H9 (cell line): ENCODE data around the gene SSTR4. TPM values are rescaled to one million over a fixed set of nuclear protein-coding genes. Genes with fewer than 3 reads are reported as not detected.

Experiments
- DNase-seq: peaks from one replicate; pipeline ENCODE4 v3.0.0-alpha.2; 2017
- H2AFZ ChIP-seq: one replicate; pipeline ENCODE4 v1.6.1; 2013; ENCODE audit warnings: mild to moderate bottlenecking, low read length, control low read depth, moderate library complexity
- H2AK5ac ChIP-seq: 2 replicates; pipeline ENCODE4 v1.6.1; 2013; ENCODE audit warnings: low read length, control low read depth, mixed read lengths; ENCODE audit not compliant: insufficient read length
- H2BK120ac ChIP-seq: one replicate; pipeline ENCODE4 v1.6.1; 2013; ENCODE audit warnings: low read depth, mild to moderate bottlenecking, low read length, control low read depth, inconsistent platforms; ENCODE audit not compliant: poor library complexity, severe bottlenecking
- H2BK12ac ChIP-seq: 2 replicates; pipeline ENCODE4 v1.6.1; 2013; ENCODE audit warnings: low read length, control low read depth, mixed read lengths, low read depth; ENCODE audit not compliant: insufficient read length
- H2BK15ac ChIP-seq: 2 replicates; pipeline ENCODE4 v1.6.1; 2013; ENCODE audit warnings: low read depth, low read length, control low read depth
- H2BK20ac ChIP-seq: one replicate; pipeline ENCODE4 v1.6.1; 2013; ENCODE audit warnings: low read depth, mild to moderate bottlenecking, low read length, control low read depth, inconsistent platforms; ENCODE audit not compliant: poor library complexity, severe bottlenecking
- H2BK5ac ChIP-seq: 2 replicates; pipeline ENCODE4 v1.6.1; 2013; ENCODE audit warnings: low read length, control low read depth, mixed read lengths; ENCODE audit not compliant: insufficient read length
- H3K14ac ChIP-seq: 2 replicates; pipeline ENCODE4 v1.6.1; 2013; ENCODE audit warnings: low read length, control low read depth; ENCODE audit not compliant: insufficient read depth
- H3K18ac ChIP-seq: 2 replicates; pipeline ENCODE4 v1.6.1; 2013; ENCODE audit warnings: low read depth, mild to moderate bottlenecking, mixed read lengths, low read length, control low read depth; ENCODE audit not compliant: insufficient read length
- H3K23ac ChIP-seq: 2 replicates; pipeline ENCODE4 v1.6.1; 2013; ENCODE audit warnings: low read length, control low read depth, mixed read lengths, low read depth; ENCODE audit not compliant: insufficient read length
- H3K23me2 ChIP-seq: 2 replicates; pipeline ENCODE4 v1.6.1; 2013; ENCODE audit warnings: low read depth, mild to moderate bottlenecking, mixed read lengths, low read length, control low read depth; ENCODE audit not compliant: insufficient read length, poor library complexity, severe bottlenecking
- H3K27ac ChIP-seq: 2 replicates; pipeline ENCODE4 v1.5.1; 2013; ENCODE audit warnings: low read length, control low read depth, mixed read lengths, low read depth; ENCODE audit not compliant: insufficient read length
- H3K27me3 ChIP-seq: 2 replicates; pipeline ENCODE4 v1.6.1; 2013; ENCODE audit warnings: low read length, control low read depth, inconsistent platforms; ENCODE audit not compliant: insufficient read depth
- H3K4ac ChIP-seq: 2 replicates; pipeline ENCODE4 v1.6.1; 2013; ENCODE audit warnings: low read depth, mild to moderate bottlenecking, control low read depth, inconsistent platforms, low read length, moderate library complexity
- H3K4me1 ChIP-seq: 2 replicates; pipeline ENCODE4 v1.6.1; 2013; ENCODE audit warnings: low read length, control low read depth, inconsistent platforms; ENCODE audit not compliant: insufficient read depth
- H3K4me2 ChIP-seq: 2 replicates; pipeline ENCODE4 v1.6.1; 2013; ENCODE audit warnings: low read length, control low read depth, mixed read lengths; ENCODE audit not compliant: insufficient read length, insufficient read depth
- H3K56ac ChIP-seq: 2 replicates; pipeline ENCODE4 v1.6.1; 2013; ENCODE audit warnings: low read depth, mild to moderate bottlenecking, mixed read lengths, low read length, control low read depth; ENCODE audit not compliant: insufficient read length
- H3K79me1 ChIP-seq: 2 replicates; pipeline ENCODE4 v1.6.1; 2013; ENCODE audit warnings: low read depth, mild to moderate bottlenecking, moderate library complexity, low read length, control low read depth, inconsistent platforms; ENCODE audit not compliant: insufficient read depth, poor library complexity, severe bottlenecking
- H3K79me2 ChIP-seq: 2 replicates; pipeline ENCODE4 v1.6.1; 2013; ENCODE audit warnings: low read length, control low read depth, inconsistent platforms; ENCODE audit not compliant: insufficient read depth
- H3K9ac ChIP-seq: 2 replicates; pipeline ENCODE4 v1.6.1; 2013; ENCODE audit warnings: low read length, control low read depth, mixed read lengths; ENCODE audit not compliant: insufficient read length; ENCODE audit errors: extremely low read depth
- H3K9me3 ChIP-seq: one replicate; pipeline ENCODE4 v1.6.1; 2013; ENCODE audit warnings: low read depth, low read length, inconsistent platforms; ENCODE audit not compliant: control insufficient read depth
- H3T11ph ChIP-seq: one replicate; pipeline ENCODE4 v1.6.1; 2013; ENCODE audit warnings: mild to moderate bottlenecking, low read length, control low read depth, inconsistent platforms
- H4K20me1 ChIP-seq: one replicate; pipeline ENCODE4 v1.6.1; 2013; ENCODE audit not compliant: control insufficient read depth, insufficient read length, insufficient read depth
- H4K5ac ChIP-seq: 2 replicates; pipeline ENCODE4 v1.6.1; 2013; ENCODE audit warnings: low read depth, mild to moderate bottlenecking, mixed read lengths, low read length, control low read depth; ENCODE audit not compliant: insufficient read length
- H4K8ac ChIP-seq: replicated peaks from 2 replicates; pipeline ENCODE4 v1.6.1; 2013; ENCODE audit warnings: low read length, control low read depth, mixed read lengths, low read depth; ENCODE audit not compliant: insufficient read length
- H4K91ac ChIP-seq: 2 replicates; pipeline ENCODE4 v1.6.1; 2013; ENCODE audit warnings: low read depth, mild to moderate bottlenecking, moderate library complexity, mixed read lengths, low read length, control low read depth; ENCODE audit not compliant: insufficient read length
- H3K27ac Mint-ChIP-seq, 3 experiments: 2 replicates in 2 of 3; 3 replicates in 1 of 3; pipeline ENCODE4 v1.8.0; 2020 to 2021; ENCODE audit warnings: mixed read lengths in 3 of 3, mild to moderate bottlenecking in 1 of 3, moderate library complexity in 1 of 3
- H3K27me3 Mint-ChIP-seq: 2 replicates; pipeline ENCODE4 v1.8.0; 2021; ENCODE audit warnings: low read depth, mild to moderate bottlenecking, moderate library complexity, mixed read lengths
- H3K36me3 Mint-ChIP-seq, 3 experiments: 2 replicates in 2 of 3; 3 replicates in 1 of 3; pipeline ENCODE4 v1.8.0; 2020 to 2021; ENCODE audit warnings: low read depth in 3 of 3, mixed read lengths in 3 of 3; ENCODE audit not compliant: insufficient read depth in 1 of 3
- H3K4me1 Mint-ChIP-seq, 2 experiments: 2 replicates each; pipeline ENCODE4 v1.8.0; 2020; ENCODE audit warnings: mixed read lengths in 2 of 2
- H3K4me3 Mint-ChIP-seq, 2 experiments: 2 replicates in 1 of 2; 3 replicates in 1 of 2; pipeline ENCODE4 v1.8.0; 2020 to 2021; ENCODE audit warnings: mild to moderate bottlenecking in 2 of 2, mixed read lengths in 2 of 2, moderate library complexity in 1 of 2
- H3K9me3 Mint-ChIP-seq, 2 experiments: 2 replicates in 1 of 2; 3 replicates in 1 of 2; pipeline ENCODE4 v1.8.0; 2020; ENCODE audit warnings: mild to moderate bottlenecking in 2 of 2, mixed read lengths in 2 of 2, moderate library complexity in 1 of 2
- WGBS: extraction: QIAGEN DNeasy Blood & Tissue Kit; methylation state at CpG from one replicate; pipeline ENCODE4 v1.1.7; 2013; ENCODE audit warnings: missing lambda C conversion rate, low lambda C conversion rate, mixed read lengths; ENCODE audit not compliant: insufficient read length; ENCODE audit errors: extremely low coverage; 5-methylcytosine and 5-hydroxymethylcytosine counted together
- total RNA-seq: library from RNA; stranded (reverse); gene quantifications from 2 replicates; pipeline ENCODE4 v1.2.1, GENCODE V29; 2021
- TF ChIP-seq, protein P1 (sequence below): fragments of 200-600 bp; sonication (generic); conservative IDR thresholded peaks from 3 replicates; pipeline ENCODE4 v1.8.0; 2021; ENCODE audit warnings: antibody characterized with exemption, mild to moderate bottlenecking

The SSTR4 gene
- total RNA-seq, 1 experiment from 2014 or later = not detected

DNA sequence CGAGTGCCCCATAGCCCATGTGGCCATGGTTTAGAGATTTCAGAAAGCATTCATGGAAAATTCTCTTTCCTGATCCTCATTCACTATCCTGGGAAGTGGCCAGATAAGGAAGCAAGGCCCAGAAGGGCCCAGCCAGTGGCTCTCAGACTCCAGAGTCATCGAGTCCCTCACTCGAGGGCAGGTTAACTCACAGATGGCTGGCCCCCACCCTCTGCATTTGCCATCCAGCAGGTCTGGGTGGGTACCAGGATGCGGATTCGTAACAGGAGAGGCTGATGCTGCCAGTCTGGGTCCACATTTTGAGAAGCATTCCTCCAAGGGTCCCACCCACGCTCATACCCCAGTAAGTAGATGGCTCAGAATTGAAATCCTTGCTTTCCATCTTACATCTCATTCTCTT is 3.8 kb upstream of the SSTR4 start:
- no peak overlapping the region for H2BK12ac ChIP-seq
- no peaks in the 10 kb centered on the region for H3K23me2 ChIP-seq
- DNase-seq = no peak
- H2BK120ac ChIP-seq = no peak overlapping the region
- no peak overlapping the region for H4K91ac ChIP-seq
- no peaks in the 10 kb centered on the region for H3K79me2 ChIP-seq
- H2AFZ ChIP-seq = no peak overlapping the region
- no peak overlapping the region for H4K5ac ChIP-seq
- H3K4me1 ChIP-seq = no peaks in the 10 kb centered on the region
- H2BK5ac ChIP-seq = no peak overlapping the region
- H2AK5ac ChIP-seq = no peak overlapping the region
- WGBS = no CpG with 5 or more reads among the region's 6 CpGs
- no peaks in the 10 kb centered on the region for H3K79me1 ChIP-seq
- H3K4me2 ChIP-seq = no peak overlapping the region
- no peak overlapping the region for H3K27ac ChIP-seq
- H3K56ac ChIP-seq = no peak overlapping the region
- no peak overlapping the region for H2BK15ac ChIP-seq
- Mint-ChIP-seq H3K27ac (no peak overlapping the region), H3K27me3 (peaks cover 61% of the 10 kb centered on the region), H3K36me3 (no peaks in the 10 kb centered on the region), H3K4me3 (no peak overlapping the region), H3K4me1 (0 out of 4 replicates have a peak, but pooled peaks cover 2 to 3% of the 10 kb centered on the region in 2 experiments), H3K9me3 (no peaks in the 10 kb centered on the region)
- H4K8ac ChIP-seq = no peak overlapping the region
- no peak overlapping the region for H2BK20ac ChIP-seq
- H3K4ac ChIP-seq = no peak overlapping the region
- H3K18ac ChIP-seq = no peak overlapping the region
- no peak overlapping the region for H3K9ac ChIP-seq
- TF ChIP-seq, protein P1, sequence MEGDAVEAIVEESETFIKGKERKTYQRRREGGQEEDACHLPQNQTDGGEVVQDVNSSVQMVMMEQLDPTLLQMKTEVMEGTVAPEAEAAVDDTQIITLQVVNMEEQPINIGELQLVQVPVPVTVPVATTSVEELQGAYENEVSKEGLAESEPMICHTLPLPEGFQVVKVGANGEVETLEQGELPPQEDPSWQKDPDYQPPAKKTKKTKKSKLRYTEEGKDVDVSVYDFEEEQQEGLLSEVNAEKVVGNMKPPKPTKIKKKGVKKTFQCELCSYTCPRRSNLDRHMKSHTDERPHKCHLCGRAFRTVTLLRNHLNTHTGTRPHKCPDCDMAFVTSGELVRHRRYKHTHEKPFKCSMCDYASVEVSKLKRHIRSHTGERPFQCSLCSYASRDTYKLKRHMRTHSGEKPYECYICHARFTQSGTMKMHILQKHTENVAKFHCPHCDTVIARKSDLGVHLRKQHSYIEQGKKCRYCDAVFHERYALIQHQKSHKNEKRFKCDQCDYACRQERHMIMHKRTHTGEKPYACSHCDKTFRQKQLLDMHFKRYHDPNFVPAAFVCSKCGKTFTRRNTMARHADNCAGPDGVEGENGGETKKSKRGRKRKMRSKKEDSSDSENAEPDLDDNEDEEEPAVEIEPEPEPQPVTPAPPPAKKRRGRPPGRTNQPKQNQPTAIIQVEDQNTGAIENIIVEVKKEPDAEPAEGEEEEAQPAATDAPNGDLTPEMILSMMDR = no peak
- H3K14ac ChIP-seq = no peak overlapping the region
- no peaks in the 10 kb centered on the region for H3K9me3 ChIP-seq
- no peaks in the 10 kb centered on the region for H4K20me1 ChIP-seq
- H3T11ph ChIP-seq = no peak overlapping the region
- H3K27me3 ChIP-seq = peaks cover 15% of the 10 kb centered on the region; the same call in 1 of the 2 replicates
- no peak overlapping the region for H3K23ac ChIP-seq
